ENCODE results near the gene SCARB1.

Gene SCARB1

GRCh38 chr12:124796303-124796960 lies 67.2 kb downstream of the SCARB1 start:
- DNase-seq (ENCODE audit: low read depth, low spot score), result no peak

- no peak for DNase-seq (ENCODE audit: low read depth, low spot score)
Measured at GRCh38 chr12:124795081-124795948, 68.3 kb downstream of the SCARB1 start.

- DNase-seq (ENCODE audit: low read depth, low spot score), result no peak
Measured at GRCh38 chr12:124792961-124793441, 70.7 kb downstream of the SCARB1 start.

GRCh38 chr12:124792156-124792555 lies 71.5 kb downstream of the SCARB1 start:
- no peak for DNase-seq (ENCODE audit: low read depth, low spot score)

- no peak for DNase-seq (ENCODE audit: low read depth, low spot score)
Measured at GRCh38 chr12:124790650-124791400, 72.8 kb downstream of the SCARB1 start.

GRCh38 chr12:124788936-124789555 lies 74.6 kb downstream of the SCARB1 start:
- DNase-seq (ENCODE audit: low read depth, low spot score), result no peak

GRCh38 chr12:124786061-124786964 lies 77.4 kb downstream of the SCARB1 start:
- DNase-seq (ENCODE audit: low read depth, low spot score), result no peak

GRCh38 chr12:124784871-124785572 lies 78.6 kb downstream of the SCARB1 start:
- no peak for DNase-seq (ENCODE audit: low read depth, low spot score)

- no peak for DNase-seq (ENCODE audit: low read depth, low spot score)
Measured at GRCh38 chr12:124783087-124783486, 80.6 kb downstream of the SCARB1 start.

GRCh38 chr12:124782132-124782531 lies 81.5 kb downstream of the SCARB1 start:
- no peak for DNase-seq (ENCODE audit: low read depth, low spot score)

GRCh38 chr12:124780752-124781685 lies 82.6 kb downstream of the SCARB1 start:
- no peak for DNase-seq (ENCODE audit: low read depth, low spot score)

- DNase-seq (ENCODE audit: low read depth, low spot score), result no peak
Measured at GRCh38 chr12:124780336-124780735, 83.3 kb downstream of the SCARB1 start.

GRCh38 chr12:124779161-124780141 lies 84.2 kb downstream of the SCARB1 start:
- no peak for DNase-seq (ENCODE audit: low read depth, low spot score)

- no peak for DNase-seq (ENCODE audit: low read depth, low spot score)
Measured at GRCh38 chr12:124778411-124778810, 85.3 kb downstream of the SCARB1 start.

GRCh38 chr12:124777399-124778372 lies 86.0 kb downstream of the SCARB1 start:
- DNase-seq (ENCODE audit: low read depth, low spot score), result no peak

- no peak for DNase-seq (ENCODE audit: low read depth, low spot score)
Measured at GRCh38 chr12:124776125-124776513, 87.5 kb downstream of the SCARB1 start.

Data from activated naive CD8-positive, alpha-beta T cell treated with anti-CD3 and anti-CD28 coated beads, Interleukin-2, amount 50 U/mL, for 16 hours (primary cell).